ENCODE data around the gene ZMYND12.

- TF ChIP-seq CTCF (conservative IDR thresholded peaks at IDR 0.05; ENCODE audit: low read depth, low read length) (peak; percentile 32; the same call in 1 of the 2 replicates), EZH2 (IDR thresholded peaks at IDR 0.05; ENCODE audit: borderline replicate concordance, low read depth, low read length, poor library complexity, severe bottlenecking) (no peak)
Observed at GRCh38 chr1:42479621-42480020, 23.8 kb upstream of the ZMYND12 start.

Measured in A673 (cell line).